Measurements from ENCODE around the gene ASB15. TPM values are rescaled to one million over a fixed set of nuclear protein-coding genes. Genes with fewer than 3 reads are reported as not detected.

Gene ASB15
- total and polyA plus RNA-seq, 2 of the 4 experiments (the other 2 are of a cell fraction), result not detected

DNA sequence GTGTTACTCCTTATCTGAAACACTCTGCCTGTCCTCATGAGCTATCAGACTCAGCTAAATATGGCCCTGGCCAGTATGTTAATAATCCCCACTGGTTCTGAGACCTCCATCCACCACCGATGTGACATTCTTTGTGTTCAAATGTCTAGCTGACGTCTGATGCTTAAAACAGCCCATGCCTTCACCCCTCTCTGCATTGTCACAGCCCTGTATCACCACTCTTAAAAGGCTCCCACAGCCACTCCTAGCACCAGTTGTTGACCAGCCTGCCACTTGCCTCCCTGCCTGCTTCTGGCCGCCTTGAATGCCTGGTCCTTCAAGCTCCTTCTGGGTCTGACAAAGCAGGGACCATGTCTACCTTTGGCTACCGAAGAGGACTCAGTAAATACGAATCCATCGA is 54.0 kb downstream of the ASB15 start, which contains the start of gene LMOD2:
LMOD2 (plus strand) TSS at position 253 of the 400 bp plus-strand sequence; CDS start at position 351, 98 bp downstream.
- no peaks in the 10 kb centered on the region for H3K79me1 ChIP-seq (ENCODE audit: low read depth in 1 of 2, low read length in 2 of 2)
- BruUV-seq (replicated peaks), result no TSS peak

More for the DNA sequence above, 54.0 kb downstream of the ASB15 start, which contains the start of gene LMOD2:
- Histone ChIP-seq H4K20me1 (ENCODE audit: insufficient read depth, low read length) (no peaks in the 10 kb centered on the region), H2AK9ac (replicated peaks; ENCODE audit: low read depth, low read length, poor library complexity) (no peak within 1 kb of the TSS), H2AFZ (replicated peaks; ENCODE audit: low read length, poor library complexity) (peak within 1 kb of the TSS; percentile 14), H3K23ac (ENCODE audit: low read depth, low read length) (no peak within 1 kb of the TSS), H3K4me1 (ENCODE audit: control insufficient read depth, insufficient read depth, low read length) (no peaks in the 10 kb centered on the region), H2BK120ac (ENCODE audit: low read depth, low read length) (no peak within 1 kb of the TSS), H4K8ac (ENCODE audit: low read depth in 2 of 2, low read length in 2 of 2) (no peak within 1 kb of the TSS), H3K36me3 (ENCODE audit: control insufficient read depth, insufficient read depth, low read length) (no peaks in the 10 kb centered on the region), H2BK5ac (ENCODE audit: low read depth, low read length, poor library complexity, severe bottlenecking) (no peak within 1 kb of the TSS), H3K4me2 (ENCODE audit: low read depth, low read length) (no peak within 1 kb of the TSS), H3K27ac (ENCODE audit: insufficient read depth, low read length) (no peak within 1 kb of the TSS), H4K5ac (ENCODE audit: low read depth, low read length) (no peak within 1 kb of the TSS), H4K91ac (ENCODE audit: insufficient read depth, low read depth, low read length) (no peak within 1 kb of the TSS), H3K4me3 (ENCODE audit: insufficient read depth, low read depth, low read length) (no peak within 1 kb of the TSS), H3K9me1 (ENCODE audit: insufficient read depth, low read length) (no peaks in the 10 kb centered on the region), H3K9ac (ENCODE audit: low read depth, low read length) (no peak within 1 kb of the TSS), H3K9me3 (ENCODE audit: control insufficient read depth, insufficient read depth, low read length) (no peaks in the 10 kb centered on the region), H3K14ac (replicated peaks; ENCODE audit: low read depth, low read length) (no peak within 1 kb of the TSS), H3K56ac (ENCODE audit: extremely low read depth, insufficient read depth, low read length) (no peak within 1 kb of the TSS), H3K4ac (ENCODE audit: low read depth, low read length) (no peak within 1 kb of the TSS), H3K27me3 (ENCODE audit: control insufficient read depth, insufficient read depth, low read length) (peaks cover 1% of the 10 kb centered on the region), H3K18ac (ENCODE audit: low read depth, low read length) (no peak within 1 kb of the TSS), H2BK20ac (ENCODE audit: low read depth, low read length) (no peak within 1 kb of the TSS), H2BK15ac (ENCODE audit: low read depth, low read length) (no peak within 1 kb of the TSS), H2AK5ac (ENCODE audit: low read depth, low read length) (no peak within 1 kb of the TSS)
- in situ Hi-C loops (cut with MboI; ENCODE audit: low sequenced_read_pairs), result no loop called here
- dilution Hi-C loops (cut with HindIII; ENCODE audit: low sequenced_read_pairs, unreplicated experiment), result no loop called here
- DNase-seq (no peak), ATAC-seq (ENCODE audit: low read depth) (no peak)
- POLR2A ChIA-PET (ENCODE audit: unreplicated experiment), result no interaction called here
- no CpG with 5 or more reads among the region's 6 CpGs for WGBS, 2 experiments (ENCODE audit: extremely low coverage in 2 of 2, insufficient read length in 1 of 2)
- intact Hi-C loops (cut with micrococcal nuclease), result no loop called here
- TF ChIP-seq POLR2A (IDR thresholded peaks at IDR 0.05; ENCODE audit: low read depth, low read length) (no peak), NFE2L2 (IDR thresholded peaks at IDR 0.05; ENCODE audit: low read depth, low read length) (no peak), MXI1 (IDR thresholded peaks at IDR 0.05; ENCODE audit: borderline replicate concordance, low read depth, low read length) (no peak), MAZ (IDR thresholded peaks at IDR 0.05; ENCODE audit: borderline replicate concordance, low read depth, low read length) (no peak), CHD1 (IDR thresholded peaks at IDR 0.05; ENCODE audit: low read depth, low read length) (no peak), SMC3 (IDR thresholded peaks at IDR 0.05; ENCODE audit: low read depth, low read length) (no peak), FOS (IDR thresholded peaks at IDR 0.05; ENCODE audit: low read depth, low read length) (no peak), CEBPB (IDR thresholded peaks at IDR 0.05; ENCODE audit: low read depth, low read length) (no peak), BHLHE40 (IDR thresholded peaks at IDR 0.05; ENCODE audit: low read depth, low read length) (no peak), MAFK (IDR thresholded peaks at IDR 0.05; ENCODE audit: low read depth, low read length) (no peak), RCOR1 (IDR thresholded peaks at IDR 0.05; ENCODE audit: insufficient replicate concordance, low read length) (no peak)
- TF ChIP-seq, protein P1, sequence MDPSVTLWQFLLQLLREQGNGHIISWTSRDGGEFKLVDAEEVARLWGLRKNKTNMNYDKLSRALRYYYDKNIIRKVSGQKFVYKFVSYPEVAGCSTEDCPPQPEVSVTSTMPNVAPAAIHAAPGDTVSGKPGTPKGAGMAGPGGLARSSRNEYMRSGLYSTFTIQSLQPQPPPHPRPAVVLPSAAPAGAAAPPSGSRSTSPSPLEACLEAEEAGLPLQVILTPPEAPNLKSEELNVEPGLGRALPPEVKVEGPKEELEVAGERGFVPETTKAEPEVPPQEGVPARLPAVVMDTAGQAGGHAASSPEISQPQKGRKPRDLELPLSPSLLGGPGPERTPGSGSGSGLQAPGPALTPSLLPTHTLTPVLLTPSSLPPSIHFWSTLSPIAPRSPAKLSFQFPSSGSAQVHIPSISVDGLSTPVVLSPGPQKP (IDR thresholded peaks at IDR 0.05; ENCODE audit: borderline replicate concordance, low read depth, low read length), result no peak
- CTCF ChIA-PET, result interaction anchor here (0.6 kb wide), 1 partner anchor 19 kb away, joined by 3 read pairs; no protein-coding TSS in a partner anchor

All from IMR-90 (cell line).